Fibroblast of gingiva (primary cell): Measurements from ENCODE around the gene RETNLB.

Source experiments
- DNase-seq: peaks from one replicate; pipeline ENCODE4 v3.0.0-alpha.2; 2011; ENCODE audit warnings: low read depth

Gene RETNLB

GRCh38 chr3:108757404-108757982 is at the start of gene RETNLB:
TSS of gene RETNLB (minus strand) at chr3:108757410. CDS start at chr3:108757185, 225 bp downstream.
- DNase-seq, result no peak

GRCh38 chr3:108806316-108806715 is 49.1 kb upstream of the RETNLB start:
- no peak for DNase-seq

GRCh38 chr3:108804966-108805365 is 47.8 kb upstream of the RETNLB start:
- no peak for DNase-seq

GRCh38 chr3:108804437-108804836 is 47.2 kb upstream of the RETNLB start:
- no peak for DNase-seq

- no peak for DNase-seq
These were observed 34.3 kb upstream of the RETNLB start for GRCh38 chr3:108791473-108791872.

GRCh38 chr3:108780235-108780634 is 23.0 kb upstream of the RETNLB start:
- DNase-seq, result no peak

GRCh38 chr3:108779496-108779895 is 22.3 kb upstream of the RETNLB start:
- DNase-seq, result no peak

- no peak for DNase-seq
These were observed 18.4 kb upstream of the RETNLB start for GRCh38 chr3:108775649-108776048.

GRCh38 chr3:108767253-108767652 is 10.0 kb upstream of the RETNLB start:
- DNase-seq, result no peak

GRCh38 chr3:108755686-108756085 is 1.5 kb downstream of the RETNLB start:
- DNase-seq, result no peak

GRCh38 chr3:108744762-108745161 is 12.4 kb downstream of the RETNLB start:
- DNase-seq, result no peak

GRCh38 chr3:108742929-108743328 is 14.3 kb downstream of the RETNLB start:
- DNase-seq, result no peak

- no peak for DNase-seq
These were observed 20.4 kb downstream of the RETNLB start for GRCh38 chr3:108736821-108737220.

GRCh38 chr3:108728934-108729333 is 28.3 kb downstream of the RETNLB start:
- no peak for DNase-seq

GRCh38 chr3:108728105-108728504 is 29.1 kb downstream of the RETNLB start:
- no peak for DNase-seq

- DNase-seq, result no peak
These were observed 33.1 kb downstream of the RETNLB start for GRCh38 chr3:108724101-108724500.

GRCh38 chr3:108722724-108723123 is 34.5 kb downstream of the RETNLB start:
- no peak for DNase-seq

- DNase-seq, result no peak
These were observed 37.9 kb downstream of the RETNLB start for GRCh38 chr3:108719178-108719806.

- DNase-seq, result no peak
These were observed 38.8 kb downstream of the RETNLB start for GRCh38 chr3:108718454-108718853.

GRCh38 chr3:108713816-108714215 is 43.4 kb downstream of the RETNLB start:
- no peak for DNase-seq

- no peak for DNase-seq
These were observed 44.1 kb downstream of the RETNLB start for GRCh38 chr3:108713009-108713516.
